ENCODE measurements around the gene SIGMAR1. TPM values are rescaled to one million over a fixed set of nuclear protein-coding genes. Genes with fewer than 3 reads are reported as not detected.

SIGMAR1 gene
- total and polyA plus RNA-seq, 2 of the 8 experiments (the other 6 are each of a cell fraction or from before 2014, with no cell fraction given), result 84.2 to 134 TPM

- Histone ChIP-seq H3K4ac (replicated peaks; ENCODE audit: insufficient read length, low read depth, low read length) (no peak overlapping the region), H3K4me3 (ENCODE audit: extremely low read depth in 1 of 4, insufficient read depth in 2 of 4, low read depth in 3 of 4, low read length in 4 of 4) (no peak overlapping the region), H4K91ac (replicated peaks; ENCODE audit: insufficient read length, low read length) (no peak overlapping the region), H3K14ac (ENCODE audit: insufficient read length) (no peak overlapping the region), H3K9ac (replicated peaks in 1 of 4; ENCODE audit: extremely low read depth in 1 of 4, low read depth in 3 of 4, low read length in 3 of 4) (no peak overlapping the region), H2BK12ac (ENCODE audit: low read depth, low read length) (no peak overlapping the region), H2AFZ (ENCODE audit: low read length) (no peak overlapping the region), H3K79me2 (ENCODE audit: control insufficient read depth in 1 of 2, insufficient read depth in 2 of 2, low read length in 2 of 2) (no peaks in the 10 kb centered on the region), H4K8ac (ENCODE audit: extremely low read depth, insufficient read depth, low read length) (no peak overlapping the region; the same call in 1 of the 2 replicates), H3K4me1 (replicated peaks in 1 of 4; ENCODE audit: control insufficient read depth in 3 of 4, insufficient read depth in 4 of 4, low read length in 3 of 4) (peaks cover 0 to 4% (median 2%) of the 10 kb centered on the region in 4 experiments; a peak in 2 of 7 replicates), H3K18ac (ENCODE audit: extremely low read depth, low read length) (no peak overlapping the region), H3K79me1 (ENCODE audit: low read depth, low read length) (no peaks in the 10 kb centered on the region), H3K4me2 (ENCODE audit: insufficient read depth in 1 of 2, low read depth in 2 of 2, low read length in 2 of 2) (no peak overlapping the region), H2BK15ac (ENCODE audit: low read length) (no peak overlapping the region), H4K20me1 (replicated peaks in 1 of 2; ENCODE audit: control insufficient read depth in 1 of 2, insufficient read depth in 2 of 2, low read length in 2 of 2) (no peaks in the 10 kb centered on the region), H3K27me3 (replicated peaks in 1 of 4; ENCODE audit: control insufficient read depth in 3 of 4, extremely low read depth in 1 of 4, insufficient read depth in 3 of 4, low read length in 3 of 4) (peaks cover 0 to 4% (median 0%) of the 10 kb centered on the region in 4 experiments; a peak in 3 of 7 replicates), H3K56ac (replicated peaks; ENCODE audit: insufficient read length, low read depth, low read length) (no peak overlapping the region), H3K36me3 (ENCODE audit: control insufficient read depth in 2 of 4, insufficient read depth in 4 of 4, low read length in 3 of 4) (no peaks in the 10 kb centered on the region), H3K23me2 (ENCODE audit: low read depth, low read length) (peaks cover 3% of the 10 kb centered on the region), H2BK20ac (ENCODE audit: low read length) (no peak overlapping the region), H3K23ac (ENCODE audit: insufficient read length) (no peak overlapping the region), H2BK5ac (ENCODE audit: low read depth, low read length) (no peak overlapping the region), H2AK5ac (ENCODE audit: low read depth, low read length) (0 out of 2 replicates have a peak overlapping the region, but pooled peaks have one; percentile 24), H3K27ac (ENCODE audit: low read depth, low read length) (no peak overlapping the region), H3K9me3 (ENCODE audit: insufficient read depth in 2 of 2, low read depth in 1 of 2, low read length in 1 of 2) (no peaks in the 10 kb centered on the region), H2BK120ac (replicated peaks; ENCODE audit: low read depth, low read length) (no peak overlapping the region), H4K5ac (ENCODE audit: insufficient read length, low read depth, low read length) (no peak overlapping the region)
- TF ChIP-seq MAFK (IDR thresholded peaks at IDR 0.05; ENCODE audit: low read depth, low read length) (no peak), CTBP2 (IDR thresholded peaks at IDR 0.05; ENCODE audit: borderline replicate concordance, insufficient read depth, insufficient read length, low read length) (no peak)
- CTCF ChIA-PET (ENCODE audit: partially characterized antibody), result interaction anchor here (0.9 to 15.2 kb wide), 7 partner anchors 8 to 261 kb away, joined by 3 to 277 read pairs (median 3); partner anchors contain the start of genes GALT, IL11RA and SIGMAR1
- 86% methylated on average over 8 of the region's 8 CpGs; no CpG with 5 or more reads in 1 of the 2 experiments for WGBS, 2 experiments (ENCODE audit: extremely low coverage in 1 of 2, insufficient coverage in 1 of 2, insufficient read length in 1 of 2, insufficient replicate concordance in 2 of 2, low coverage in 1 of 2, low lambda C conversion rate in 2 of 2, missing lambda C conversion rate in 1 of 2)
- no peak for DNase-seq (ENCODE audit: low read depth in 1 of 2, low spot score in 2 of 2)
- POLR2A ChIA-PET (ENCODE audit: partially characterized antibody), result interaction anchor here (0.8 to 7.7 kb wide), 3 partner anchors 10 to 25 kb away, joined by 3 to 92 read pairs (median 3); partner anchors contain the start of genes GALT, IL11RA and SIGMAR1
- FAIRE-seq, result no peak
Observed at GRCh38 chr9:34659592-34660253, 22.1 kb upstream of the SIGMAR1 start.
